SH-SY5Y (cell line): Measurements from ENCODE around the gene RTN4RL1.

Experiments
- GATA2 ChIP-seq: IDR thresholded peaks from 2 replicates; pipeline ENCODE4 v1.6.1; 2011; ENCODE audit warnings: mild to moderate bottlenecking, low read depth, low read length
- GATA3 ChIP-seq: IDR thresholded peaks from 2 replicates; pipeline ENCODE4 v1.6.1; 2011; ENCODE audit warnings: low read depth, mild to moderate bottlenecking, low read length, moderate library complexity

DNA sequence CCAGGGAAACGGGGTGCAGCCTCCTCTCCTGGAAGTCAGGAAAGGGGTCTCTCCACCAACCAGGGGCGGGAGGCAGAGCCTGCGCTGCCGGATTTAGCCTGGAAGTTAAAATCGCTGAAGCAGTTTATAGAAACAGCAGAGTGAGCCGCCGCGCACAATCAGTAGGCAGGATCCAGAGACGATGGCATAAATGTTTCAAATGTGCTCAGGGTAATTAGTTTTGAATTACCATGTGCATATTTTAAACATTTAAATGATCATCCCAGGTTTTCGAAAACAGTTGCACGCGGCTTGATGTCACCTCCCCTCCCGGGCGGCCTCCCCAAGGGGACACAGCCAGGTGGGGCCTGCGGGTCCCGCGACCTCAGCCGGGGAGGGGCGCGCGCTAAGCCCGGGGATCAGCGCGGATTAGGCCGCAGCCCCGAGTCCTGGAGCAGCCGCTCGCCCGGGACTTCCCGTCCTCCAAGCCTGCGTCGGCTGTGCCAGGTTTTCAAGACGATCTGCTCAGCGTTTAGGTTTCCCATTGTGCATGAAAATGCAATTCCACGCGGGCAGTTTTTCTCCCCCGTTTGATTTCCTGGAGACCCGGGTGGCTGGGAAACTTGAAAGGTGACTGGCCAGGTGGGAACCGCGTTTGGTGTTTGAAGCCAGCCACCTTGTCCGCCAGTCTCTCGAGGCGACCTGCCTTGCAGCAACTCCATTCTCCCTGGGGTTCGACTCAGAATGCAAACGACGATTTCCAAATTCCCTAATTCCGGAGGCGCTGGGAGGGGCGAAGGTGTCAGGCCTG is 117.0 kb downstream of the RTN4RL1 start:
- no peak for TF ChIP-seq GATA3
- TF ChIP-seq GATA2 = no peak
